Stimulated activated effector memory CD8-positive, alpha-beta T cell treated with anti-CD3 and anti-CD28 coated beads, Interleukin-12 subunit alpha, Interleukin-12 subunit beta, amount 100 ng/mL, for 72 hours (primary cell): ENCODE data around the gene KIF26A.
A peak's percentile ranks its signal among the peaks of the same experiment; 100 is the strongest.

Experiments used
- ATAC-seq: fragments of 150-1000 bp; cut with Tn5 transposase; 2 replicates; pipeline ENCODE4 v1.10.0; 2021
- DNase-seq, 2 donors: peaks; one replicate each; pipeline ENCODE4 v3.0.0; 2021 to 2022; ENCODE audit warnings: low spot score in 2 of 2
- H3K27ac Mint-ChIP-seq: one replicate; pipeline ENCODE4 v1.8.0; 2022; ENCODE audit warnings: mild to moderate bottlenecking, mixed read lengths
- H3K36me3 Mint-ChIP-seq: one replicate; pipeline ENCODE4 v1.8.0; 2022; ENCODE audit warnings: mild to moderate bottlenecking, mixed read lengths
- H3K4me1 Mint-ChIP-seq: one replicate; pipeline ENCODE4 v1.8.0; 2022; ENCODE audit warnings: mixed read lengths
- H3K4me3 Mint-ChIP-seq: one replicate; pipeline ENCODE4 v1.8.0; 2022; ENCODE audit warnings: mild to moderate bottlenecking, mixed read lengths
- H3K9me3 Mint-ChIP-seq: one replicate; pipeline ENCODE4 v1.8.0; 2022; ENCODE audit warnings: mixed read lengths

The KIF26A gene

GRCh38 chr14:104107101-104107581, 31.2 kb upstream of the KIF26A start:
- H3K27ac Mint-ChIP-seq = no peak overlapping the region
- H3K4me3 Mint-ChIP-seq = no peak overlapping the region
- H3K4me1 Mint-ChIP-seq = peaks cover 4% of the 10 kb centered on the region
- ATAC-seq = no peak
- no peak for DNase-seq
- no peaks in the 10 kb centered on the region for H3K36me3 Mint-ChIP-seq
- H3K9me3 Mint-ChIP-seq = no peaks in the 10 kb centered on the region

DNA sequence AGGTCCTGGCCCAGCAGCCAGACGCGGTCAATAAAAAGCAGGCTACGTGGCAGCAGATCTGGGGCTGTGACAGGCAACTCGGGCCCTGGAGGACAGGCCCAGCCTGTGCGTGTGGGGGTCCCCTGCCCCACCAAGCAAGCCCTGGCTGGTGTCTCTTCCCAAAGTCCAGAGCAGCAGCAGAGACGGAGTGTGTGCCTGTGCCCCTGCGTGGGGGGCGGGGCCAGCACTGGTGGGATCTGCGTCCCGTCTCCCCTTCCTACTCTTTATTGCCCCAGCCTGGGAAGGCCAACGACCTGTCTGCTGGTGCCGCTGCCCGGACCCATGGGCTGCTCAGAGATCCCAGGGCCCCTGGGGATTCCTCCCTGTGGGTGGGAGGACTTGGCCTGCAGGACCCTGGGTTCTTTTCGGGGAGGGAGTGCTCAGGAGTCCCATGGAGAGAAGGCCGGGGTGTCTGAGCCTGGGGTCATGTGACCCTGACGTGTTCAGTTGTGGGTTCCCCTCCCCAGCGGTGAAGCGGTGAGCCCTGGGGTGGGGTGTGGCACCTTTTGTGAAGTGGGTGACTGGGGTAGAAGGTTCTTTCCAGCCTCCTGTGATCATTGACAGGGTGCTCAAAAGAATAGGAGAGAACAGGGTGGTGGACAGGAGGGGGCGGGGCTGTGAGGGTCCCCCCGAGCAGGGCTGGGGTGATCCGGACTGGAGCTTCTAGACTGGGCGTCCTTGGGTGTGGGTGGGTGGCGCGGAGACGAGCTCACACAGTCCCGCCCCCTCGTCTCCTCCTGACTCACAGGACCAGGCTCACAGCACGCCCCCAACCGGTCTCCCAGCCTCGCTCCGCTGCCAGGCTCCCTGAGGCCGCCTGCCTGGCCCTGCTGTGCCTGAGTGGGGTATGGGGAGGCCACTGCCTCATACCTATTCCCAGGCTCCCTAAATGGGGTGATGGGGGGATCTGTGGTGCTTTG, 30.5 kb upstream of the KIF26A start:
- ATAC-seq = no peak
- H3K9me3 Mint-ChIP-seq = no peaks in the 10 kb centered on the region
- peaks cover 4% of the 10 kb centered on the region for H3K4me1 Mint-ChIP-seq
- no peak for DNase-seq
- H3K36me3 Mint-ChIP-seq = no peaks in the 10 kb centered on the region
- H3K27ac Mint-ChIP-seq = no peak overlapping the region
- no peak overlapping the region for H3K4me3 Mint-ChIP-seq

GRCh38 chr14:104108570-104109541, 29.5 kb upstream of the KIF26A start:
- Mint-ChIP-seq H3K4me1 (peaks cover 4% of the 10 kb centered on the region), H3K36me3 (no peaks in the 10 kb centered on the region), H3K9me3 (no peaks in the 10 kb centered on the region), H3K4me3 (no peak overlapping the region), H3K27ac (no peak overlapping the region)
- no peak for ATAC-seq
- DNase-seq = no peak

GRCh38 chr14:104109731-104110361, 28.5 kb upstream of the KIF26A start:
- H3K27ac Mint-ChIP-seq = no peak overlapping the region

DNA sequence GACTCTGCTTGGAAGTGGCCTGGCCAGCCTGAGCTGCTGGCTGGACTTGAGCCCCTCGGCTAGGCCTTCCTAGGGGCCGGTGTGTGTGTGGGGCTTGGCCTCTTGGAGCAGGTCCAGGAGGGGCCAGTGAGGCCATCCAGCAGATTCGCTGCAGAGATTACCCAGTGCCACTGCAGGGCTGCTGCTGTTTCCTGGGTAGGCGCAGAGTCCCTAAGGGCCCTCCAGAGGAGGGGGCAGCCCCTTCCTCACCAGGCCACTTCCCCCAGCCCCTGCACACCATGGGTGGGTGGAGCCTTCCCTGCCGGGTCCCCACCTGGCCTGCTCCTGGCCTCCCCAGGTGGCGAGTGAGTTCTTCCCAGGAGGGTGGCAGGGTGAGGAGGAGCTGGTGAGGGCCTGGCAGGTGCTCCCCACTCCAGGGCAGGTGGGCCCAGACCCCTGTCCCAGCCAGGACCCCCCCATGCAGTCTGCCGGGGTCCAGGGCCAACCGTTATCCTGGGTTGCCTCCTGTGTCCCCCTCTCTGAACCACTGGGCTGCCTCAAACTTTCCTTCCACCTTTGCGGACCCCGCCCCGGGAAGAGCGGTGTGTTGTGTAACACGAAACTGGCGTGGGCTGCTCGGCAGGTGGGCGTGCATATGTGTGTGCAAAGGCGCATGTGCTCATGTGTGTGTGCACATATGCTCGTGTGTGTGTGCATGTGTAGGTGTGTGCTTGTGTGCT, 27.7 kb upstream of the KIF26A start:
- ATAC-seq (no peak), DNase-seq (no peak)
- Mint-ChIP-seq H3K36me3 (no peaks in the 10 kb centered on the region), H3K4me1 (peaks cover 5% of the 10 kb centered on the region), H3K4me3 (no peak overlapping the region), H3K27ac (no peak overlapping the region), H3K9me3 (no peaks in the 10 kb centered on the region)

More at GRCh38 chr14:104109731-104110361, 28.5 kb upstream of the KIF26A start:
- no peak for ATAC-seq
- no peak overlapping the region for H3K4me3 Mint-ChIP-seq
- H3K36me3 Mint-ChIP-seq = no peaks in the 10 kb centered on the region
- DNase-seq = no peak
- no peaks in the 10 kb centered on the region for H3K9me3 Mint-ChIP-seq
- H3K4me1 Mint-ChIP-seq = peaks cover 4% of the 10 kb centered on the region

DNA sequence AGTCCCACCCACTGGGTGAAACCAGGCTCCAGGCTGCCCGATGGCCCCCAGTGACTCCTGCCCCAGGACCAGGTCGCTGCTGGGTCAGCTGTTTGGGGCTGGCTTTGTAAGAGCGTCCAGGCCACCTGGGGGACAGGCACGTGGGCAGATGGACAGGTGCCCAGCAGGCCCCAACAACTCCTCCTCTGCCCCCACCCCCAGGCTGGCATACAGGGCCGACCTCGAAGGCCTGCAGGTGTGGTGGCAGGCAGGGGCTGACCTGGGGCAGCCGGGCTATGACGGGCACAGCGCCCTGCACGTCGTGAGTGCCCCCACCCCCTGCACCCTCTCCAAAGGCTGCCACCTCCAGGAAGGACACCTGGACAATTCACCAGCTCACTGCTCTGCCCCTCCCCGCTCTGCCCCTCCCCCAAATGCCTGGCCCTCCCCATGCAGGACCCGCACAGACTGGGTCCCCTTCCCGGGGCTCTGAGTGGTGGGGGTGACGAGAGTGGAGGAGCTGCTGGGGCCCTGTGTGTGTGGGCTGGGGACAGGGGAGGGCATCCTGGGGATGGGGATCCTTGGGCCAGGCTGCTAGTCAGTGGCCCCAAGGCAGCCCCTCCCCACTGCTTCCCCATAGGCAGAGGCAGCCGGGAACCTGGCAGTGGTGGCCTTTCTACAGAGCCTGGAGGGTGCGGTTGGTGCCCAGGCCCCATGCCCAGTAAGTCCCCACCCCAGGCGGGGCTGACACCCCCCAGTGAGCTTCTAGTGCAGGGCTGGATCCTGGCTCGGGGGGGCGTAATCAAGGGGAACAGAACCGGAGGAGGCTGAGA, 26.9 kb upstream of the KIF26A start:
- peaks cover 12% of the 10 kb centered on the region for H3K4me1 Mint-ChIP-seq

GRCh38 chr14:104112113-104112505, 26.3 kb upstream of the KIF26A start:
- H3K36me3 Mint-ChIP-seq = no peaks in the 10 kb centered on the region
- peaks cover 12% of the 10 kb centered on the region for H3K4me1 Mint-ChIP-seq
- no peak overlapping the region for H3K27ac Mint-ChIP-seq
- no peak overlapping the region for H3K4me3 Mint-ChIP-seq
- ATAC-seq = no peak
- no peak for DNase-seq
- no peaks in the 10 kb centered on the region for H3K9me3 Mint-ChIP-seq

More for the DNA sequence above, 26.9 kb upstream of the KIF26A start:
- no peak overlapping the region for H3K4me3 Mint-ChIP-seq
- DNase-seq (no peak), ATAC-seq (no peak)
- H3K9me3 Mint-ChIP-seq = no peaks in the 10 kb centered on the region
- H3K36me3 Mint-ChIP-seq = no peaks in the 10 kb centered on the region
- no peak overlapping the region for H3K27ac Mint-ChIP-seq

- no peaks in the 10 kb centered on the region for H3K36me3 Mint-ChIP-seq
- no peak overlapping the region for H3K27ac Mint-ChIP-seq
- no peak for ATAC-seq
- no peaks in the 10 kb centered on the region for H3K9me3 Mint-ChIP-seq
- H3K4me1 Mint-ChIP-seq = peaks cover 10% of the 10 kb centered on the region
- DNase-seq = no peak
- H3K4me3 Mint-ChIP-seq = no peak overlapping the region
Observed at GRCh38 chr14:104112609-104113571, 25.5 kb upstream of the KIF26A start.

- H3K36me3 Mint-ChIP-seq = no peaks in the 10 kb centered on the region
- no peak for DNase-seq
Observed at GRCh38 chr14:104113631-104114420, 24.6 kb upstream of the KIF26A start.

DNA sequence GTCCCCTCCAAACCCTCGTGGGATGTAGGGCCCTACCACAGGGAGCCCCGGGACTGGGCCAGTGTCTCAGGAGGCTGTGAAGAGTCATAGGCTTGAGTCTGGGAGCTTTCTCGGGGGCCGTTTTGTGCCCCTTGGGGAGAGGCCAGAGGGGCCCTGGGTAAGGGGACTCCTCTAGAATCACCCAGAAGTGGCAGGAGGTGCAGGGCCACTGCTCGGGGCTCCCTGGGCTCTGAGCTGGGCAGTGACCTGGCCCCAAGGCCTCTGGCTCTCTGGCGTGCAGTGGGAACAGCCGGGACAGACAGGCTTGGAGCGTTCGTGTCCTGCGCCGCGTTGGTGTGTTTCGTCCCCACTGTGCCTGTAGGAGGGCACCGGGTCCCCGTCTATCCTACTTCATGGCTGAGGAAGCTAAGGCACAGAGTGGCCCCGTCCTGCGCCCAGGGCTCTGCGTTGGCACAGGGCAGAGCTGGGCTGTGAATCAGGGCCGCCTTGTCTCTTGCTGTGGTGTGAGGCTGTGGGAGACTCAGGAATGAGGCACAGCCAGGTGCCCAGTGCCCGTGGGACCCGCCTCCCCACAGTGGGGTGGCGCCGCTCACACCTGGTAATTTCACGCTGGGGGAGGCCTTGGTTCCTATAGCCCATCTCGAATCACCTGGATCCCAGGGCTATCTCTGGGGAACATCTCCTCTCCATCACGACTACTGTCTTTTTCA, 23.8 kb upstream of the KIF26A start:
- peaks cover 8% of the 10 kb centered on the region for H3K4me1 Mint-ChIP-seq
- no peak overlapping the region for H3K4me3 Mint-ChIP-seq
- DNase-seq (no peak), ATAC-seq (no peak)
- no peak overlapping the region for H3K27ac Mint-ChIP-seq
- H3K9me3 Mint-ChIP-seq = no peaks in the 10 kb centered on the region
- H3K36me3 Mint-ChIP-seq = no peaks in the 10 kb centered on the region

More at GRCh38 chr14:104113631-104114420, 24.6 kb upstream of the KIF26A start:
- Mint-ChIP-seq H3K9me3 (no peaks in the 10 kb centered on the region), H3K4me1 (peaks cover 8% of the 10 kb centered on the region), H3K4me3 (no peak overlapping the region), H3K27ac (no peak overlapping the region)
- ATAC-seq = no peak

DNA sequence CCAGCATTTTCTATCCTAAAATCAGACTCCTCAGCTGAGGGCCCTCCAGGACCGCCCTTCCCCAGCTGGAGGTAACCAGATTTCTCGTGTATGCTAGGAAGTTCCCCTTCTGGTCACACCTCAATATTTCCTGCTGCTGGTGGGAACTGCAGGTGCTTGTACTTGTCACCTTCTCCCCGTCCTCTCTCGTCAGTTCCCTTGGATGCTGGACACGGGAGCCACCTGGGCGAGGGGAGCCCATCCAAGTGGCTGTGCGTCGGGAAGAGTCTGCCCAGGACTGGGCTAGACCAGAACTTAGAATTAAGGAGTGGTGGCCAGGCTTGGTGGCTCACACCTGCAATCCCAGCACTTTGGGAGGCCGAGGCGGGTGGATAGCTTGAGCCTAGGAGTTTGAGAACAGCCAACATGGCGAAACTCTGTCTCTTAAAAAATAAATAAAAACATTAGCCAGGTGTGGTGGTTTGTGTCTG, 23.2 kb upstream of the KIF26A start:
- H3K27ac Mint-ChIP-seq = no peak overlapping the region

More for the DNA sequence above, 23.2 kb upstream of the KIF26A start:
- H3K4me3 Mint-ChIP-seq = peak overlapping the region; percentile 46
- ATAC-seq (no peak), DNase-seq (no peak)
- no peaks in the 10 kb centered on the region for H3K9me3 Mint-ChIP-seq
- no peaks in the 10 kb centered on the region for H3K36me3 Mint-ChIP-seq
- H3K4me1 Mint-ChIP-seq = peaks cover 8% of the 10 kb centered on the region
